Neural progenitor cell (in vitro differentiated cells): ENCODE measurements around the gene DIABLO.

ENCODE experiments used
- CTCF ChIP-seq: fragments of 200-600 bp; sonication (generic); IDR thresholded peaks from 2 replicates; pipeline ENCODE4 v1.5.1; 2017; ENCODE audit warnings: antibody characterized with exemption, mild to moderate bottlenecking
- EZH2 ChIP-seq: fragments of 200-600 bp; sonication (generic); IDR thresholded peaks from 2 replicates; pipeline ENCODE4 v1.6.1; 2017; ENCODE audit warnings: antibody characterized with exemption, mild to moderate bottlenecking, moderate library complexity
- EZH2phosphoT487 ChIP-seq: fragments of 200-600 bp; sonication (generic); IDR thresholded peaks from 2 replicates; pipeline ENCODE4 v1.6.1; 2017; ENCODE audit warnings: antibody characterized with exemption

GRCh38 chr12:122166422-122167349 is 59.2 kb downstream of the DIABLO start:
- TF ChIP-seq CTCF, result no peak
- no peak for TF ChIP-seq EZH2
- TF ChIP-seq EZH2phosphoT487, result no peak
